ENCODE results near the gene ZNF423.

- TF ChIP-seq FOXM1 (IDR thresholded peaks at IDR 0.05; ENCODE audit: borderline replicate concordance) = no peak
- TF ChIP-seq BHLHE40 (IDR thresholded peaks at IDR 0.05; ENCODE audit: borderline replicate concordance) = no peak
- no peak for TF ChIP-seq ZNF384 (IDR thresholded peaks at IDR 0.05)
- no peak for TF ChIP-seq LEF1 (IDR thresholded peaks at IDR 0.05; ENCODE audit: borderline replicate concordance)
- TF ChIP-seq SUZ12 (IDR thresholded peaks at IDR 0.05) = no peak
- no peak for TF ChIP-seq CTBP1 (IDR thresholded peaks at IDR 0.05; ENCODE audit: borderline replicate concordance)
- no peak for TF ChIP-seq FOXK2 (IDR thresholded peaks at IDR 0.05)
- no peak for TF ChIP-seq ELF4 (IDR thresholded peaks at IDR 0.05)
- no peak for TF ChIP-seq FOXA1 (IDR thresholded peaks at IDR 0.05)
- no peak for TF ChIP-seq TARDBP (IDR thresholded peaks at IDR 0.05)
Observed at GRCh38 chr16:49547448-49547847, 308.5 kb downstream of the ZNF423 start.
